CD4-positive, CD25-positive, alpha-beta regulatory T cell (primary cell): ENCODE data around the gene SNTG2. TPM values are rescaled to one million over a fixed set of nuclear protein-coding genes. Genes with fewer than 3 reads are reported as not detected.

ENCODE experiments used
- ATAC-seq, 2 donors: fragments of 150-1000 bp; cut with Tn5 transposase; one replicate each; pipeline ENCODE4 v1.10.0; 2021; ENCODE audit warnings: low read depth in 2 of 2, moderate number of reproducible peaks in 2 of 2, moderate library complexity in 1 of 2
- DNase-seq, 3 donors: peaks; one replicate each; pipeline versions ENCODE4 v3.0.0 to v3.0.0-alpha.2; 2012 to 2022; ENCODE audit warnings: mixed read lengths in 1 of 3
- H3K27ac ChIP-seq: one replicate; pipeline ENCODE4 v1.7.0; 2013; ENCODE audit warnings: mild to moderate bottlenecking, low read length; ENCODE audit not compliant: insufficient read depth, poor library complexity, severe bottlenecking
- H3K27me3 ChIP-seq: one replicate; pipeline ENCODE4 v1.7.0; 2013; ENCODE audit warnings: low read length; ENCODE audit not compliant: control insufficient read depth, insufficient read depth
- H3K36me3 ChIP-seq: one replicate; pipeline ENCODE4 v1.7.0; 2013; ENCODE audit warnings: mild to moderate bottlenecking, low read length, moderate library complexity; ENCODE audit not compliant: control insufficient read depth, insufficient read depth
- H3K4me1 ChIP-seq: 2 replicates; pipeline ENCODE4 v1.7.0; 2013; ENCODE audit warnings: mild to moderate bottlenecking, low read length; ENCODE audit not compliant: insufficient read depth, control insufficient read depth, poor library complexity, severe bottlenecking
- H3K4me3 ChIP-seq: one replicate; pipeline ENCODE4 v1.7.0; 2013; ENCODE audit warnings: low read depth, mild to moderate bottlenecking, low read length, moderate library complexity
- H3K9me3 ChIP-seq, 2 experiments: 1 replicate in 1 of 2; 2 replicates in 1 of 2; pipeline ENCODE4 v1.7.0; 2013; ENCODE audit warnings: low read length in 2 of 2, mild to moderate bottlenecking in 1 of 2, moderate library complexity in 1 of 2; ENCODE audit not compliant: control insufficient read depth in 2 of 2
- H3K27ac Mint-ChIP-seq, 3 donors: one replicate each; pipeline ENCODE4 v1.8.0; 2020 to 2022; ENCODE audit warnings: mild to moderate bottlenecking in 3 of 3, mixed read lengths in 3 of 3, moderate library complexity in 2 of 3
- H3K27me3 Mint-ChIP-seq: one replicate; pipeline ENCODE4 v1.8.0; 2022; ENCODE audit warnings: mild to moderate bottlenecking, mixed read lengths
- H3K36me3 Mint-ChIP-seq: one replicate; pipeline ENCODE4 v1.8.0; 2020; ENCODE audit warnings: mixed read lengths
- H3K4me1 Mint-ChIP-seq, 4 donors: one replicate each; pipeline ENCODE4 v1.8.0; 2020 to 2022; ENCODE audit warnings: mixed read lengths in 4 of 4, mild to moderate bottlenecking in 1 of 4
- H3K4me3 Mint-ChIP-seq, 4 donors: one replicate each; pipeline ENCODE4 v1.8.0; 2020 to 2022; ENCODE audit warnings: mild to moderate bottlenecking in 4 of 4, mixed read lengths in 4 of 4, moderate library complexity in 3 of 4
- H3K9me3 Mint-ChIP-seq, 7 donors: one replicate each; pipeline ENCODE4 v1.8.0; 2020 to 2022; ENCODE audit warnings: mixed read lengths in 7 of 7, mild to moderate bottlenecking in 3 of 7, moderate library complexity in 2 of 7
- polyA plus RNA-seq, 4 donors: library from polyadenylated mRNA; unstranded; fragments of 300-500 nt; fragmentation: Illumina TruSeq; gene quantifications; one replicate each; pipeline ENCODE4 v1.2.3, GENCODE V29; 2021
- total RNA-seq: library from RNA; stranded (reverse); gene quantifications from one replicate; pipeline ENCODE4 v1.2.3, GENCODE V29; 2022

Gene SNTG2
- total and polyA plus RNA-seq, 5 donors from 2014 or later = 0.64 TPM; not detected in 4

DNA sequence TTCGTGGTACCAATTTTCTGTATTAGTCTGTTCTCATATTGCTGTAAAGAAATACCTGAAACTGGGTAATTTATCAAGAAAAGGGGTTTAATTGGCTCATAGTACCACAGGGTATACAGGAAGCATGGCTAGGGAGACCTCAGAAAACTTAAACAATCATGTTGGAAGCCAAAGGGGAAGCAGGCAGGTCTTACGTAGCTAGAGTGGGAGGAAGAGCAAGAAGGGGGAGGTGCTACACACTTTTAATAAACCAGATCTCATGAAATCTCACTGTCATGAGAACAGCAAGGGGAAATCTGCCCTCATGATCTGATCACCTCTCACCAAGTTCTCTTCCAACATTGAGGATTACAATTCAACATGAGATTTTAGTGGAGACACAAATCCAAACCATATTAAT is 235.8 kb downstream of the SNTG2 start:
- Histone ChIP-seq H3K4me3 (no peak overlapping the region), H3K9me3 (no peaks in the 10 kb centered on the region), H3K27ac (no peak overlapping the region), H3K27me3 (no peaks in the 10 kb centered on the region), H3K36me3 (no peaks in the 10 kb centered on the region), H3K4me1 (no peaks in the 10 kb centered on the region)
- H3K9me3 Mint-ChIP-seq = peaks cover 0 to 8% (median 0%) of the 10 kb centered on the region in 7 donors
- H3K27ac Mint-ChIP-seq = no peak overlapping the region
- no peak for ATAC-seq
- no peaks in the 10 kb centered on the region for H3K4me1 Mint-ChIP-seq
- no peak for DNase-seq
- no peak overlapping the region for H3K4me3 Mint-ChIP-seq
- H3K27me3 Mint-ChIP-seq = no peaks in the 10 kb centered on the region
- no peaks in the 10 kb centered on the region for H3K36me3 Mint-ChIP-seq

DNA sequence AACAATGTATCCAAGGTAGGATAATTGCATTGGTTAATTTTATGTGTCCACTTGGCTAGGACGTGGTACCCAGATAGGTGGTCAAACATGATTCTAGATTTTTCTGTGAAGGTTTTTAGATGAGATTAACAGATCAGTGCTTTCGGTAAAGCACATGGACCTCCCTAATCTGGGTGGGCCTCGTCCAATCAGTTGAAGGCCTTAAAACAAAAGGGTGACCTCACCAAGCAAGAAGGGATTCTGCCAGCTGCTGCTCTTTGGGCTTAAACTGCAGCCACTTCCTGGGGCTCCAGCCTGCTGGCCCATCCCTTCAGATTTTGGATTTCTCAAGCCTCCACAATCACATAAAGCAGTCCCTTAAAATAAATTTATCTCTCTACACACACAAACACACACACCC is 236.5 kb downstream of the SNTG2 start:
- Histone ChIP-seq H3K36me3 (no peaks in the 10 kb centered on the region), H3K4me3 (no peak overlapping the region), H3K4me1 (no peaks in the 10 kb centered on the region), H3K27ac (no peak overlapping the region), H3K27me3 (no peaks in the 10 kb centered on the region), H3K9me3 (no peaks in the 10 kb centered on the region)
- H3K4me1 Mint-ChIP-seq = no peaks in the 10 kb centered on the region
- no peak for ATAC-seq
- no peak overlapping the region for H3K27ac Mint-ChIP-seq
- no peaks in the 10 kb centered on the region for H3K36me3 Mint-ChIP-seq
- H3K27me3 Mint-ChIP-seq = no peaks in the 10 kb centered on the region
- no peak overlapping the region for H3K4me3 Mint-ChIP-seq
- DNase-seq = no peak
- peaks cover 0 to 7% (median 0%) of the 10 kb centered on the region in 7 donors for H3K9me3 Mint-ChIP-seq

DNA sequence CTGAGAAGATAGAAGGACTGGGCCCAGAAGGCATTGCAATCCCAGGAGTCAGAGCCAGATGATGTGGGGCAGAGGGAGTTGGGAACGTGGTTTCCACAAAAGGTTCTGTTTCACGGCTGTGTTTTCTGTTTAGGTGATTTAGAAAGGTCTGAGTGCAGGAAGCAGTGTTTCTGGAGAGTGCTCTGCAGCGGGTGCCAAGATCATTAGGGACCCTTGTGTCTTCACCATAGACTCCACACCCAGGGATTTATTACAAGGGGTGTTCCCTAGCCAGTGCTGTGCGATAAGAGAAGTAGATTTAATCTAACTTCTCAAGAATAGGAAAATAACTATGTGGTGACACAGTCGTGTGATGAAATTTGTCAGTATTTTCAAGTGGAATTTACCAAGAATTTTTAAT is 241.5 kb downstream of the SNTG2 start:
- no peaks in the 10 kb centered on the region for H3K27me3 Mint-ChIP-seq
- H3K27ac ChIP-seq = no peak overlapping the region
- ATAC-seq = no peak
- no peaks in the 10 kb centered on the region for H3K27me3 ChIP-seq
- H3K36me3 ChIP-seq = no peaks in the 10 kb centered on the region
- H3K4me1 Mint-ChIP-seq = no peaks in the 10 kb centered on the region
- DNase-seq = no peak
- no peak overlapping the region for H3K27ac Mint-ChIP-seq
- peaks cover 0 to 19% (median 6%) of the 10 kb centered on the region in 7 donors for H3K9me3 Mint-ChIP-seq
- H3K4me3 Mint-ChIP-seq = no peak overlapping the region
- no peaks in the 10 kb centered on the region for H3K36me3 Mint-ChIP-seq
- peaks cover 7 to 8% of the 10 kb centered on the region in 2 experiments for H3K9me3 ChIP-seq
- no peak overlapping the region for H3K4me3 ChIP-seq
- H3K4me1 ChIP-seq = no peaks in the 10 kb centered on the region

GRCh38 chr2:1193801-1194200 is 243.2 kb downstream of the SNTG2 start:
- no peaks in the 10 kb centered on the region for H3K4me1 Mint-ChIP-seq
- H3K9me3 ChIP-seq = peaks cover 7 to 8% of the 10 kb centered on the region in 2 experiments
- DNase-seq (no peak), ATAC-seq (no peak)
- H3K36me3 Mint-ChIP-seq = no peaks in the 10 kb centered on the region
- no peak overlapping the region for H3K4me3 Mint-ChIP-seq
- no peak overlapping the region for H3K27ac ChIP-seq
- no peaks in the 10 kb centered on the region for H3K36me3 ChIP-seq
- peaks cover 0 to 20% (median 6%) of the 10 kb centered on the region in 7 donors for H3K9me3 Mint-ChIP-seq
- no peaks in the 10 kb centered on the region for H3K27me3 ChIP-seq
- no peaks in the 10 kb centered on the region for H3K4me1 ChIP-seq
- no peak overlapping the region for H3K27ac Mint-ChIP-seq
- no peak overlapping the region for H3K4me3 ChIP-seq
- no peaks in the 10 kb centered on the region for H3K27me3 Mint-ChIP-seq

- ATAC-seq (no peak), DNase-seq (no peak)
- Histone ChIP-seq H3K9me3 (no peaks in the 10 kb centered on the region), H3K4me3 (no peak overlapping the region), H3K36me3 (no peaks in the 10 kb centered on the region), H3K27me3 (no peaks in the 10 kb centered on the region), H3K4me1 (no peaks in the 10 kb centered on the region), H3K27ac (no peak overlapping the region)
- Mint-ChIP-seq H3K4me1 (no peaks in the 10 kb centered on the region), H3K27me3 (no peaks in the 10 kb centered on the region), H3K36me3 (no peaks in the 10 kb centered on the region), H3K9me3 (peaks cover 0 to 12% (median 3%) of the 10 kb centered on the region in 7 donors), H3K4me3 (no peak overlapping the region), H3K27ac (peak overlapping the region in 1 of 3 donors; percentile 21)
Measured at GRCh38 chr2:1203772-1204171, 253.1 kb downstream of the SNTG2 start.

GRCh38 chr2:1205853-1206252 is 255.2 kb downstream of the SNTG2 start:
- no peak overlapping the region for H3K4me3 ChIP-seq
- ATAC-seq (no peak), DNase-seq (no peak)
- no peak overlapping the region for H3K27ac ChIP-seq
- H3K4me1 ChIP-seq = no peaks in the 10 kb centered on the region
- H3K27me3 ChIP-seq = no peaks in the 10 kb centered on the region
- H3K4me3 Mint-ChIP-seq = no peak overlapping the region
- H3K4me1 Mint-ChIP-seq = no peaks in the 10 kb centered on the region
- H3K36me3 ChIP-seq = no peaks in the 10 kb centered on the region
- H3K9me3 ChIP-seq = no peaks in the 10 kb centered on the region
- peaks cover 0 to 6% (median 3%) of the 10 kb centered on the region in 7 donors for H3K9me3 Mint-ChIP-seq
- H3K27me3 Mint-ChIP-seq = no peaks in the 10 kb centered on the region
- H3K27ac Mint-ChIP-seq = no peak overlapping the region
- no peaks in the 10 kb centered on the region for H3K36me3 Mint-ChIP-seq

DNA sequence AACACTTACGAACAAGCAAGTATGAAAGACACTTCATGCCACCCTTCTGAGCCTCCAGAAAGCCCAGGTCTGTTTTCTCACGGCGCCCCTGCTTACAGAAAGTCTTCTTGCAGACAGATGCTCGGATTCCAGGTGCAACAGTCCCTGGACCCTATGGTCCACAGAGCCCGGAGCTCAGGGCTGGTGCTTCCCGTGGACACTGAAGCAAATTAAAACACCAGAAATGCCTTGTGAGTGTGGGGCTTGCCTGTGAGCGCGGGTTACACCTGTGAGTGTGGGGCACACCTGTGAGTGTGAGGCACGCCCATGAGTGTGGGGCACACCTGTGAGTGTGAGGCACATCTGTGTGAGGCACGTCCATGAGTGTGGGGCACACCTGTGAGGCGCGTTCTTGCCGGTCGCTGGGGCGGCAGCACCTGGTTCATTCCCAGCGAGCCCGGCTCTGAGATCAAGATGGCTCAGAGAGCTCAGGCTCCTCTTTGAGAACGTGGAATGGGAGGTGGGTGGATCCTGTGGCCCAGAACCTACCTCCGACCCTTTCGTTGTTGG is 257.4 kb downstream of the SNTG2 start:
- Histone ChIP-seq H3K4me1 (no peaks in the 10 kb centered on the region), H3K4me3 (no peak overlapping the region), H3K27ac (no peak overlapping the region), H3K9me3 (no peaks in the 10 kb centered on the region), H3K36me3 (no peaks in the 10 kb centered on the region), H3K27me3 (no peaks in the 10 kb centered on the region)
- H3K4me3 Mint-ChIP-seq = no peak overlapping the region
- H3K27ac Mint-ChIP-seq = no peak overlapping the region
- ATAC-seq (no peak), DNase-seq (no peak)
- no peaks in the 10 kb centered on the region for H3K4me1 Mint-ChIP-seq
- H3K27me3 Mint-ChIP-seq = no peaks in the 10 kb centered on the region
- peaks cover 0 to 8% (median 3%) of the 10 kb centered on the region in 7 donors for H3K9me3 Mint-ChIP-seq
- H3K36me3 Mint-ChIP-seq = no peaks in the 10 kb centered on the region

DNA sequence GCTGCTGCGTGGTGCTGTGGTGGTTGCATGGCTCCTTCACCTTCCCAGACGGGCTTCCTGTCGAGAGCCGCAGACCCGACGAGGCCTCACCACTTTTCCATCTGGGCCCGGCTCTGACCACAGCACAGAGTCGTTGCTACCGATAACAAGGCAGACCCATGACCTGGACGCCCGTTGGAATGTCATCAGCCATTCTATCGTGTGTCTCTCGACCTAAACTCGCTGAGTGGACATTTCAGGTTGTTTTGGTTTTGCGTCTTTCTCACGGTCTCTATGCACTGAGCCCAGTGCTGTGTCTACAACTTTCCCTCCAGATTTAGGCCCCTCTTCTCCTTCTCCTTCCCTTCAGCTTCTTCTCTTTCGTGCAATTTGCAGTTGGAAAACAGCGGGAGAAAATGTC is 257.9 kb downstream of the SNTG2 start:
- Mint-ChIP-seq H3K9me3 (peaks cover 0 to 8% (median 3%) of the 10 kb centered on the region in 7 donors), H3K4me3 (no peak overlapping the region)

More for the DNA sequence above, 257.9 kb downstream of the SNTG2 start:
- no peak overlapping the region for H3K27ac Mint-ChIP-seq
- H3K4me1 Mint-ChIP-seq = no peaks in the 10 kb centered on the region
- no peaks in the 10 kb centered on the region for H3K27me3 Mint-ChIP-seq
- H3K27ac ChIP-seq = no peak overlapping the region
- DNase-seq (no peak), ATAC-seq (no peak)
- no peaks in the 10 kb centered on the region for H3K27me3 ChIP-seq
- no peaks in the 10 kb centered on the region for H3K36me3 Mint-ChIP-seq
- H3K9me3 ChIP-seq = peaks cover 0 to under 1% of the 10 kb centered on the region in 2 experiments
- H3K4me3 ChIP-seq = no peak overlapping the region
- no peaks in the 10 kb centered on the region for H3K4me1 ChIP-seq
- no peaks in the 10 kb centered on the region for H3K36me3 ChIP-seq
